GM23248 (cell line): ENCODE data around the gene STIP1.

Experiments
- EZH2 ChIP-seq: fragments of 200-600 bp; sonication (generic); IDR thresholded peaks from 2 replicates; pipeline ENCODE4 v1.6.1; 2018; ENCODE audit warnings: antibody characterized with exemption, mild to moderate bottlenecking; ENCODE audit not compliant: insufficient read depth, poor library complexity, severe bottlenecking
- EZH2phosphoT487 ChIP-seq: fragments of 200-600 bp; sonication (generic); IDR thresholded peaks from 2 replicates; pipeline ENCODE4 v1.6.1; 2018; ENCODE audit warnings: antibody characterized with exemption, moderate library complexity, mild to moderate bottlenecking, low read depth; ENCODE audit not compliant: insufficient read depth

DNA sequence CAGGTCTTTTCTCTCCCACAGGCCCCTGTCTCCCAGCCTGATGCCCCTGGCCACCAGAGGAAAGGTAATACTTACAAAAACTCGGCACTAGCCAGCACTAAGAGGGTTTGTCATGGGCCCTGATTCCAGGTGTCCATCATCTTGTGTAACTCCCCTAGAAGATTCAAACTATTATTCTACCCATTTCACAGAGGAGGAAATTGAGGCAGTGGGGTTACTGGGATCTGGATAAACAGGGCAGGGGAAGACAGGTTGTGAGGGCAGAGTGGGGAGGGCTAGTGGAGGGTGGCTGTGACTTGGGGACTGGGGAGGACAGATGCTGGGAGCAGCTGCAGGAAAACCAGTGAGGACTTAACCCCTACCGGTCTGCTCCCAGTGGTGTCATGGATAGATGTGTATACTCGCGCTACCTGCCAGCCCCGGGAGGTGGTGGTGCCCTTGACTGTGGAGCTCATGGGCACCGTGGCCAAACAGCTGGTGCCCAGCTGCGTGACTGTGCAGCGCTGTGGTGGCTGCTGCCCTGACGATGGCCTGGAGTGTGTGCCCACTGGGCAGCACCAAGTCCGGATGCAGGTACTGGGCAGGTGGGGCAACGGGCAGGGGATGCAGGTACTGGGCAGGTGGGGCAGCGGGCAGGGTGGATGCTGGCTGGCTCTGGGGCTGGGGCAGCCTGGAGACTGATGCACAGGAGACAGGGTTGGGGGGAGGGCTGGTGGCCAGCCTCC lies 49.6 kb downstream of the STIP1 start:
- TF ChIP-seq EZH2 (no peak), EZH2phosphoT487 (no peak)
